Neuronal stem cell (in vitro differentiated cells): ENCODE measurements around the gene KCNJ6.
"Not testable (repeated sequence)": the region's sequence is repeated elsewhere in the genome, so short reads cannot be mapped to it uniquely, and the experiment has no call there.

Source experiments
- DNase-seq: peaks from one replicate; pipeline ENCODE4 v3.0.0-alpha.2; 2013; ENCODE audit warnings: low spot score
- H2AFZ ChIP-seq: one replicate; pipeline ENCODE4 v1.6.1; 2013; ENCODE audit warnings: mild to moderate bottlenecking, low read length, inconsistent platforms
- H2AK5ac ChIP-seq: 2 replicates; pipeline ENCODE4 v1.6.1; 2013; ENCODE audit warnings: low read depth, mild to moderate bottlenecking, inconsistent platforms, low read length, moderate library complexity, mixed read lengths
- H2BK120ac ChIP-seq: 2 replicates; pipeline ENCODE4 v1.6.1; 2013; ENCODE audit warnings: low read depth, mild to moderate bottlenecking, inconsistent platforms, low read length, moderate library complexity, mixed read lengths
- H2BK12ac ChIP-seq: one replicate; pipeline ENCODE4 v1.6.1; 2013; ENCODE audit warnings: low read length, inconsistent platforms
- H2BK15ac ChIP-seq: 2 replicates; pipeline ENCODE4 v1.6.1; 2013; ENCODE audit warnings: mild to moderate bottlenecking, low read length, inconsistent platforms, mixed read lengths
- H2BK5ac ChIP-seq: one replicate; pipeline ENCODE4 v1.6.1; 2013; ENCODE audit warnings: inconsistent platforms, mild to moderate bottlenecking, low read length, moderate library complexity
- H3K14ac ChIP-seq: one replicate; pipeline ENCODE4 v1.6.1; 2013; ENCODE audit warnings: low read length, inconsistent platforms
- H3K18ac ChIP-seq: 2 replicates; pipeline ENCODE4 v1.6.1; 2013; ENCODE audit warnings: low read length, inconsistent platforms
- H3K23ac ChIP-seq: 2 replicates; pipeline ENCODE4 v1.6.1; 2013; ENCODE audit warnings: low read depth, mild to moderate bottlenecking, mixed read lengths, low read length, inconsistent platforms; ENCODE audit not compliant: poor library complexity
- H3K27ac ChIP-seq: replicated peaks from 3 replicates; pipeline ENCODE4 v1.5.1; 2013; ENCODE audit warnings: low read length, inconsistent platforms
- H3K27me3 ChIP-seq, 3 experiments: 2 replicates each; pipeline ENCODE4 v1.6.1; 2013; ENCODE audit warnings: low read length in 3 of 3, mild to moderate bottlenecking in 2 of 3, inconsistent platforms in 1 of 3, low read depth in 1 of 3, mixed read lengths in 1 of 3, moderate library complexity in 1 of 3; ENCODE audit not compliant: control insufficient read depth in 3 of 3, insufficient read depth in 3 of 3
- H3K36me3 ChIP-seq, 2 donors: replicated peaks in 1 of 2; 2 replicates each; pipeline ENCODE4 v1.6.1; 2013; ENCODE audit warnings: low read length in 2 of 2; ENCODE audit not compliant: control insufficient read depth in 2 of 2, insufficient read depth in 2 of 2
- H3K4ac ChIP-seq: 2 replicates; pipeline ENCODE4 v1.6.1; 2013; ENCODE audit warnings: inconsistent platforms, mild to moderate bottlenecking, low read length, moderate library complexity
- H3K4me1 ChIP-seq, 2 donors: 1 replicate in 1 of 2; 2 replicates in 1 of 2; pipeline ENCODE4 v1.6.1; 2013; ENCODE audit warnings: low read length in 2 of 2, low read depth in 1 of 2; ENCODE audit not compliant: control insufficient read depth in 2 of 2, insufficient read depth in 1 of 2
- H3K4me2 ChIP-seq: one replicate; pipeline ENCODE4 v1.6.1; 2013; ENCODE audit warnings: mild to moderate bottlenecking, low read length, inconsistent platforms; ENCODE audit not compliant: insufficient read depth, poor library complexity, severe bottlenecking
- H3K4me3 ChIP-seq, 2 donors: 2 replicates each; pipeline ENCODE4 v1.5.1; 2013; ENCODE audit warnings: low read length in 2 of 2, mild to moderate bottlenecking in 2 of 2, inconsistent platforms in 1 of 2, moderate library complexity in 1 of 2
- H3K79me1 ChIP-seq: one replicate; pipeline ENCODE4 v1.6.1; 2013; ENCODE audit warnings: low read depth, mild to moderate bottlenecking, inconsistent platforms, low read length, moderate library complexity
- H3K9ac ChIP-seq: one replicate; pipeline ENCODE4 v1.6.1; 2013; ENCODE audit warnings: mild to moderate bottlenecking, low read depth, low read length, inconsistent platforms; ENCODE audit not compliant: poor library complexity
- H3K9me3 ChIP-seq, 2 donors: replicated peaks in 1 of 2; 2 replicates each; pipeline versions ENCODE3 to v1.6.1; 2013; ENCODE audit warnings: low read length in 2 of 2, mild to moderate bottlenecking in 2 of 2, inconsistent platforms in 1 of 2, low read depth in 1 of 2, mixed read lengths in 1 of 2, moderate library complexity in 1 of 2; ENCODE audit not compliant: control insufficient read depth in 2 of 2, insufficient read depth in 1 of 2
- H4K8ac ChIP-seq: one replicate; pipeline ENCODE4 v1.6.1; 2013; ENCODE audit warnings: low read depth, mild to moderate bottlenecking, inconsistent platforms, low read length, moderate library complexity
- H4K91ac ChIP-seq: one replicate; pipeline ENCODE4 v1.6.1; 2013; ENCODE audit warnings: low read length, low read depth, mild to moderate bottlenecking, inconsistent platforms; ENCODE audit not compliant: poor library complexity
- WGBS, 2 donors: extraction: QIAGEN DNeasy Blood & Tissue Kit; methylation state at CpG; one replicate each; pipeline ENCODE4 v1.1.7; 2013; ENCODE audit warnings: missing lambda C conversion rate in 2 of 2, mixed read lengths in 1 of 2; ENCODE audit not compliant: insufficient read length in 2 of 2, insufficient replicate concordance in 1 of 2; ENCODE audit errors: extremely low coverage in 2 of 2; 5-methylcytosine and 5-hydroxymethylcytosine counted together

KCNJ6 gene

DNA sequence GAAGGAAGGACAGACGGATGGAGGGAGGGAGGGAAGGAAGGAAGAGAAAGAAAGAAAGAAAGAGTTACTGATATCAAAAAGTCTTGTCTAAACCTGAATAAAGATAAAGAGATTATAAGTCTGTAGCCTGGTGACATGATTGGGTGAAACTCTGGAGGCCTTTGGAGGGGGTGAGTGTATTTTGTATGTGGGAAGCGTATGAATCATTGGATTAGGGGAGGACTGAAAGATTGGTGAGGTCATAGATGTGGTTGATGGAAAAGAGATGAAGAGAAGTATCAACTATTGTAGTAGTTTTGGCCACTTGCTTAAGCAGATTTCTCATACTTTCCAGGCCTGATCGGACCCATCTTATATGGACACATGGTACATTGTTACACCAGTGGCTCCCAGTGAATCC lies 11.5 kb upstream of the KCNJ6 start:
- no peak overlapping the region for H3K18ac ChIP-seq
- no peak overlapping the region for H3K4me3 ChIP-seq
- H3K79me1 ChIP-seq: no peaks in the 10 kb centered on the region
- no peak overlapping the region for H3K4ac ChIP-seq
- H2BK5ac ChIP-seq: no peak overlapping the region
- H3K4me1 ChIP-seq: no peaks in the 10 kb centered on the region
- no peak overlapping the region for H2BK15ac ChIP-seq
- no peak overlapping the region for H2BK120ac ChIP-seq
- H3K9ac ChIP-seq: no peak overlapping the region
- no peak overlapping the region for H4K8ac ChIP-seq
- no peak overlapping the region for H3K14ac ChIP-seq
- WGBS, 2 donors: 100% methylated on average over 1 of the region's 3 CpGs; no CpG with 5 or more reads in 1 of the 2 donors
- no peak overlapping the region for H3K4me2 ChIP-seq
- H3K23ac ChIP-seq: no peak overlapping the region
- no peaks in the 10 kb centered on the region for H3K36me3 ChIP-seq
- H4K91ac ChIP-seq: no peak overlapping the region
- H3K27ac ChIP-seq: no peak overlapping the region
- no peak for DNase-seq
- no peak overlapping the region for H2AFZ ChIP-seq
- no peaks in the 10 kb centered on the region for H3K27me3 ChIP-seq
- no peaks in the 10 kb centered on the region for H3K9me3 ChIP-seq
- H2BK12ac ChIP-seq: no peak overlapping the region
- no peak overlapping the region for H2AK5ac ChIP-seq

DNA sequence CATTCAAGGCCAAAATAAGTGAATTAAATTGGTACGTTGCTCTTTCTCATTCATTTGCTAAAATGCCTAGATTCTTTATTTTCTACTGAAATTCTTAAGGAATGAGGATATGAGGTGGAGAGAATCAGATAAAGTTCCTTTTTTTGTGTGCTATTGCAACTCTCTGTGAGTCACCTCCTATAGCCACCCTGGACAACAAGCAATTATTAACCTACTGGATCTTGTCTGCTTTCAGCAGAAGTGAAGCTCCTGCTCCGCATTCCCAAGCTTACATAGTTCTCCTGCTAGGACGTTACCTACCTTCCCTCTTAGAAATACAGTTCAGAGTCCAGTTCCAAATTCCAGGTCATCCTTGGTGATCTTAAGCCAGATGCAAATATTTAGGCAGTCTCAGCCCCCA lies 4.8 kb upstream of the KCNJ6 start:
- Histone ChIP-seq H3K36me3 (no peaks in the 10 kb centered on the region), H3K4ac (no peak overlapping the region), H3K23ac (no peak overlapping the region), H3K18ac (no peak overlapping the region), H3K79me1 (no peaks in the 10 kb centered on the region), H3K27me3 (peaks cover 0 to 35% (median 0%) of the 10 kb centered on the region in 3 experiments), H3K9ac (no peak overlapping the region), H3K27ac (no peak overlapping the region), H4K8ac (no peak overlapping the region), H2BK120ac (no peak overlapping the region), H2AFZ (no peak overlapping the region), H2AK5ac (no peak overlapping the region), H3K4me2 (no peak overlapping the region), H4K91ac (no peak overlapping the region), H3K4me1 (peaks cover 0 to 3% of the 10 kb centered on the region in 2 donors), H2BK15ac (no peak overlapping the region), H3K4me3 (no peak overlapping the region), H2BK12ac (no peak overlapping the region), H3K9me3 (no peaks in the 10 kb centered on the region), H3K14ac (no peak overlapping the region), H2BK5ac (no peak overlapping the region)
- no peak for DNase-seq
- WGBS, 2 donors: no CpG with 5 or more reads among the region's 3 CpGs

DNA sequence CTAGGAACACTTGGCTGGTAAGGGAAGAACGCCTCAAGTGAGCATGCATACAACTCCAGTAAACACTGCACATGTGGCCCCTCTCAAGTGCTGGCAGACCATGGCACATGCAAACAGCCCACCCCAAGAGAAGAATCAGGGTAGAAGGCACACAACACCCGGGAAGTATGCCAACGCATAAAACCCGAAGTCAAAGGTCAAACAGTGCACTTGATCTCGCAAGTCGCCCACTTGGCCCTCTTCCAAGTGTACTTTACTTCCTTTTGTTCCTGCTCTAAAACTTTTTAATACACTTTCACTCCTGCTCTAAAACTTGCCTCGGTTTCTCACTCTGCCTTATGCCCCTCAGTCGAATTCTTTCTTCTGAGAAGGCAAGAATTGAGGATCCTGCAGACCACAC lies 4.0 kb upstream of the KCNJ6 start:
- not testable (repeated sequence) for H4K8ac ChIP-seq, H4K91ac ChIP-seq, H3K4me2 ChIP-seq

DNA sequence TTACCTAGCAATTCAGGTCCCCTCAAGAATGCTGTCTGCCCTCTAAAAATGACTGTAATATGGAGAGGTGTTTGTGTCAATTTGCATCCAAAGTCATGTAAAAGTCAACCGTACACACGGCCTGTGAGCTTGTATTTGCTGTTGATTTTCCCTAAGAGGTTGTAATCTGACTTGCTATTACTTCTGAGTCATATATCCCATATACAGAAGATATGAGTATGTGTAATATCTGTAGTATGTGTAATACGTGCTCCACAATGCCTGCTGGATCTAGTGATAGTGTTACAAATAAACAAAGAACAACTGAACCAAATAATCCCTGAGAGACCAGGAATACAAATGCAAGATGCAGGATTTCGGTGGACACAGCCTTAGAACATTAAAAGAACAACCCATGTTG lies 1.4 kb upstream of the KCNJ6 start:
- Histone ChIP-seq H3K27ac (no peak overlapping the region), H4K91ac (no peak overlapping the region), H3K9ac (no peak overlapping the region), H3K4me1 (peaks cover 5 to 11% of the 10 kb centered on the region in 2 donors), H3K4me3 (no peak overlapping the region), H3K36me3 (no peaks in the 10 kb centered on the region), H3K23ac (no peak overlapping the region), H2AFZ (no peak overlapping the region), H3K18ac (no peak overlapping the region), H3K79me1 (no peaks in the 10 kb centered on the region), H3K4ac (no peak overlapping the region), H2BK15ac (no peak overlapping the region), H4K8ac (no peak overlapping the region), H2BK120ac (no peak overlapping the region), H2BK5ac (no peak overlapping the region), H3K4me2 (no peak overlapping the region), H3K9me3 (no peaks in the 10 kb centered on the region), H2BK12ac (no peak overlapping the region), H2AK5ac (no peak overlapping the region), H3K27me3 (peaks cover 9 to 46% (median 17%) of the 10 kb centered on the region in 3 experiments), H3K14ac (no peak overlapping the region)
- no peak for DNase-seq
- no CpG with 5 or more reads among the region's 4 CpGs for WGBS, 2 donors

More for the DNA sequence above, 4.0 kb upstream of the KCNJ6 start:
- H2BK15ac ChIP-seq, H2AFZ ChIP-seq, DNase-seq, H3K9ac ChIP-seq, H2BK12ac ChIP-seq, H2AK5ac ChIP-seq, H3K4ac ChIP-seq, H3K9me3 ChIP-seq, H3K4me1 ChIP-seq, H3K23ac ChIP-seq, H3K36me3 ChIP-seq, H3K18ac ChIP-seq, H2BK120ac ChIP-seq, H3K27ac ChIP-seq, H3K14ac ChIP-seq, H3K4me3 ChIP-seq, H2BK5ac ChIP-seq, H3K79me1 ChIP-seq: not testable (repeated sequence)
- H3K27me3 ChIP-seq: peaks cover 5 to 41% (median 7%) of the 10 kb centered on the region in 3 experiments
- WGBS, 2 donors: no CpG with 5 or more reads among the region's 8 CpGs
